Measurements from ENCODE around the gene SIGMAR1.

GRCh38 chr9:34607331-34607730 is 30.3 kb downstream of the SIGMAR1 start:
- TF ChIP-seq, protein P1, sequence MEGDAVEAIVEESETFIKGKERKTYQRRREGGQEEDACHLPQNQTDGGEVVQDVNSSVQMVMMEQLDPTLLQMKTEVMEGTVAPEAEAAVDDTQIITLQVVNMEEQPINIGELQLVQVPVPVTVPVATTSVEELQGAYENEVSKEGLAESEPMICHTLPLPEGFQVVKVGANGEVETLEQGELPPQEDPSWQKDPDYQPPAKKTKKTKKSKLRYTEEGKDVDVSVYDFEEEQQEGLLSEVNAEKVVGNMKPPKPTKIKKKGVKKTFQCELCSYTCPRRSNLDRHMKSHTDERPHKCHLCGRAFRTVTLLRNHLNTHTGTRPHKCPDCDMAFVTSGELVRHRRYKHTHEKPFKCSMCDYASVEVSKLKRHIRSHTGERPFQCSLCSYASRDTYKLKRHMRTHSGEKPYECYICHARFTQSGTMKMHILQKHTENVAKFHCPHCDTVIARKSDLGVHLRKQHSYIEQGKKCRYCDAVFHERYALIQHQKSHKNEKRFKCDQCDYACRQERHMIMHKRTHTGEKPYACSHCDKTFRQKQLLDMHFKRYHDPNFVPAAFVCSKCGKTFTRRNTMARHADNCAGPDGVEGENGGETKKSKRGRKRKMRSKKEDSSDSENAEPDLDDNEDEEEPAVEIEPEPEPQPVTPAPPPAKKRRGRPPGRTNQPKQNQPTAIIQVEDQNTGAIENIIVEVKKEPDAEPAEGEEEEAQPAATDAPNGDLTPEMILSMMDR (IDR thresholded peaks at IDR 0.05): no peak
- no peak for TF ChIP-seq EP300 (IDR thresholded peaks at IDR 0.05)
- no peak for TF ChIP-seq POLR2AphosphoS5 (IDR thresholded peaks at IDR 0.05)
- TF ChIP-seq POLR2A (IDR thresholded peaks at IDR 0.05): no peak

Measured in suprapubic skin (tissue), 4 donors.